HL-60 (cell line): ENCODE results near the gene ST6GALNAC6.

Experiments used
- CTCF ChIP-seq: IDR thresholded peaks from one replicate; pipeline ENCODE4 v1.5.1; 2011; ENCODE audit warnings: low read length, control low read depth, inconsistent platforms; ENCODE audit not compliant: insufficient read depth
- GABPA ChIP-seq: IDR thresholded peaks from 2 replicates; pipeline ENCODE4 v1.6.1; 2012; ENCODE audit warnings: low read depth
- POLR2AphosphoS5 ChIP-seq: IDR thresholded peaks from 2 replicates; pipeline ENCODE4 v1.6.1; 2012; ENCODE audit warnings: low read depth
- REST ChIP-seq: IDR thresholded peaks from 2 replicates; pipeline ENCODE4 v1.6.1; 2012; ENCODE audit warnings: low read depth; ENCODE audit not compliant: insufficient replicate concordance
- SPI1 ChIP-seq: IDR thresholded peaks from 2 replicates; pipeline ENCODE4 v1.6.1; 2012; ENCODE audit warnings: low read depth, mild to moderate bottlenecking, borderline replicate concordance

GRCh38 chr9:127915325-127915752, 15.9 kb upstream of the ST6GALNAC6 start:
- TF ChIP-seq CTCF, result no peak
- TF ChIP-seq POLR2AphosphoS5, result no peak
- TF ChIP-seq REST, result no peak
- no peak for TF ChIP-seq GABPA
- TF ChIP-seq SPI1, result no peak
